Kasumi-1 (cell line): ENCODE measurements around the gene MTLN.
"Not testable (repeated sequence)": the region's sequence is repeated elsewhere in the genome, so short reads cannot be mapped to it uniquely, and the experiment has no call there.

ENCODE experiments used
- DNase-seq, 2 experiments: peaks; one replicate each; lab custom pipeline; 2025; lab: John Stamatoyannopoulos, UW

Gene MTLN, protein sequence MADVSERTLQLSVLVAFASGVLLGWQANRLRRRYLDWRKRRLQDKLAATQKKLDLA

GRCh38 chr2:110211938-110212858 is at the start of gene MTLN:
Gene MTLN (minus strand): TSS chr2:110212547. CDS start chr2:110212525, 22 bp downstream.
- peak; percentile 54 to 67 for DNase-seq

DNA sequence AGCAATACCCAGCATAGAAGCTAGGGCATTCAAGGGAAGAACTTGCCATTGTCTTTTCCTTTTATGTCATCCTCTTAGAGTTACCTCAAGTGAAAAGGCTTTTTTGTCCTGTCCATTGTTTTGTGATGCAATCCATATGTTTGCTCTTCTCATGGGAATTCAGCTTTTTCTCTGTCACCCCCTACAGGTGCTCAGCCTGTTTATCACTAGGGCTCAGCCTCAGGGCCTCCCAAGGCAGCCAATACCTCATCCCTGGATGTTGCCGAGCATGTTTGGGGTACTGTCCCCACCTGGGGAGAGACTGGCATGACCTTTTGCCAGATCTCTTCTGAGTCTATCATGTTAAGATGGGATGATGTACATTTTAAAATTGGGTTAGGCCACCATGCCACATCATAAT is 49.6 kb upstream of the MTLN start:
- not testable (repeated sequence) for DNase-seq

DNA sequence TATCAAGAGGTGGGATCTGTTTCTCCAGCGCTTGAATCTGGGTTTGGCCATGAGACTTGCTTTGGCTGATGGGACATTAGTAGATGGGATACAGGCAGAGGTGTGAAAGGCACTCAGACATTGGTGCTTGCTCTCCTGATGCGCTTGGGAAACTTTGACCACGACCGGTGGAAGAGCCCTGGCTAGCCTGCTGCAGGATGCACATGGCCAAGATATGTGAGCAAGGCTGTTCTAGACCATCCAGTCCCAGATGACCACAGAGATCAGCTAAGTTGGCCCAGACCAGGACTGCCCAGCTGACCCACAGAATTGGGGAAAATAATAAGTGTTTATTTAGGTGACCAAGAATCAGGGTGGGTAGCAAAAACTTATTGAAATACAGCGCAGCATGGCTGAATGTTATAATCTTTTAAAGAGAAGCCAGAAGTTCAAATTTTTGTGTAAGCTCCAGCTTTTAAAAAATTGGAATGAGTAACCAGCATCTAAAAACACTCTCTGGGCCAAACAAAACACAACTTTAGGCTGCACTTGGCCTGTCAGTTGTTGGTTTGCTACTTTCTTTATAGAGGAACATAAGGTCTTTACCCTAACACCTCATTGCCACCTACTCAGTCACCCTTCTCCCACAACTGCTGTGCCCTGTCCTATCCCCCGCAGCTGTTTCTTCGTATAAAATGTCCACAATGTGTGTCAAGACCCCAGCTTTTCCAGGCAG is 35.9 kb upstream of the MTLN start:
- DNase-seq: not testable (repeated sequence)

GRCh38 chr2:110245488-110246435 is 33.4 kb upstream of the MTLN start:
- not testable (repeated sequence) for DNase-seq

DNA sequence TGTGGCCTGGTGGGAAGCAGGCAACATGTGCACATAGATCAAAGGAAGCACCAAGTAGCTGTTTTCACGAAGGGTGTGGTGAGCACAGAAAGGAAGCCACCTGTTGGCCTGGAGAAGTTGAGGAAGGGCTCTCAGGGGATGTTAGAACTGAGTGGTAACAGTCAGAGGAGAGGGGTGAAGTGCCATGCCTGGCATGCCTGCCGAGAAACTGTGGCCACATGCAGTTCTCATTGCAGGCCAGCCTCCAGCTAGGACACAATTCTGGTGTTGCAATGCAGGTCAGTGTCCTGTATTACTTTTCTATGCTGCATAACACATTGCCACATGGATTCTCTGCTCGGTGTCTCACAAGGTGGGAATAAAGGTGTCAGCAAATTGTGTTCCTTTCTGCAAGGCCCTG is 30.9 kb upstream of the MTLN start:
- not testable (repeated sequence) for DNase-seq

- DNase-seq: not testable (repeated sequence)
These were observed 22.2 kb upstream of the MTLN start for GRCh38 chr2:110234514-110234913.

DNA sequence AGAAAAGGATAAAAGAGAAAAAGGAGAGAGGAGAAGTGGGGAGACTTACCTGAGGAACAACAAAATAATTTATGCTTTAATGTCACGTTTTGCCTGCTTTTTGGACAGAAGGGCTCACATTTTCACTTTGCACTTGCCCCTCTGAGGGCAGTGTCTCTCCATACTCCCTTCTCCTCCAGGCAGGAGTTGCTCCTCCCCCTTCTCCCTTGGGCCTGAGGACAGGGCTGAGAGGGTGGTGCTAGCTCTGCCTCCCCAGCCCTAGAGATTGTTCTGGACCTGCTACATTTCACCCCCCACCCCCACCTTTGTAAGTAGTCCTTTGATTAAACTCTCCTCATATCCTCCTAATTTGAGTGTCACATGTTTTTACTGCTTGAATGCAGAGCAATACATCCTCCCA is 17.5 kb upstream of the MTLN start:
- not testable (repeated sequence) for DNase-seq

- DNase-seq: not testable (repeated sequence)
These were observed 10.3 kb upstream of the MTLN start for GRCh38 chr2:110222626-110223025.

GRCh38 chr2:110221938-110222337 is 9.6 kb upstream of the MTLN start:
- DNase-seq: no peak

DNA sequence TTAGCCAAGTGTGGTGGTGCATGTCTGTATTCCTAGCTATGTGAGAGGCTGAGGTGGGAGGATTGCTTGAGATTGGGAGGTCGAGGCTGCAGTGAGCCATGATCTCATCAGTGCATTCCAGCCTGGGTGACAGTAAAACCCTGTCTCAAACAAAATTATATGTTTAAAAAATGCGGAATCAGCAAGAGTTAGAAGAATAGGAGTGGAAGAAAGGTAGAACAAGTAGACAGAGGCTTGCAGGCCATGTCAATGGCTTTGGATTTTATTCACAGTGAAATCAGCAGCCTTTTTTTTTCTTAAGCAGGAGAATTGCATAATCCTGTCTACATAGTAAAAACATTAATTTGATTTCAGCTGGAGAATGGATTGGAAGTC is 7.8 kb upstream of the MTLN start:
- no peak for DNase-seq

- no peak for DNase-seq
These were observed 7.3 kb upstream of the MTLN start for GRCh38 chr2:110219496-110220189.

DNA sequence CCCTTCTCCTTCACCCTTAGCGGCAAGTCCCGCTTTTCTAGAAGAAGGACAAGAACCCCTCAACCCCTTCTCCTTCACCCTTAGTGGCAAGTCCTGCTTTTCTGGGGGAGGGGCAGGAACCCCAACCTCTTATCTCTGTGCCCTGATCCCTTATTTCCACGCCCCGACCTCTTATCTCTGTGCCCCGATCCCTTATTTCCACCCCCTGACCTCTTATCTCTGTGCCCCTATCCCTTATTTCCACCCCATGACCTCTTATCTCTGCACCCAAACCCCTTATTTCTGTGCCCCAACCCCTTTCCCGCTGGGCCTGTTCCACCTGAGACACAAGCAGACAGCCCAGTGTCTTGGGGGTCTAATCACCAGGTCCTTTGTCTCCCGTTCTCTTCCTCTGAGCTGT is 6.5 kb upstream of the MTLN start:
- not testable (repeated sequence) for DNase-seq

- no peak for DNase-seq
These were observed 4.5 kb upstream of the MTLN start for GRCh38 chr2:110216803-110217202.

- DNase-seq: no peak
These were observed 3.9 kb upstream of the MTLN start for GRCh38 chr2:110216199-110216598.

DNA sequence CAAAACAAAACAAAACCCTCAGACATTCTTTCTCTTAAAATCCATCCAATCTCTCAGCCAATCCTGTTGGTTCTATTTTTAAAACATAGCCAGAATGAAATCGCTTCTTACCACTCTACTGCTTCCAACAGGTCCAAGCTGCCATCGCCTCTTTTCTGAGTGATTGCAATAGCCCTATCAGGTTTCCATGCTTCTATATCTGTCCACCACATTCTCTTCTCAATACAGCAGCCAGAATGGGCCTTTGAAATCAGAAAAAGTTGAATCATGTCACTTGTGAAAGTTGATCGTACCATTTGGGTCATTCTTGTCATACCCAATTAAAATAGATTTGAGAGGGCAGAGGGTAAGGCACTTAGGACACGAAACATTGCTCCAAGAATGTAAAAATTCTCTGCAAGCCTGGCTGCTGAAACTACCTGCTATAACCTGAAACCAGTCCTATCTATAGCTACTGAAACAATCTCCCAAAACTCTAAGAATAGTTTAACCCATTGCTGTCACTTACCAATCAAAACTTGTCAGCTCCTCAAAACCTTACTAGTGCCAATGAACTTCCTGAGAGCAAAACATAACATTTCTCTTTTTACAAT is 3.3 kb upstream of the MTLN start:
- DNase-seq: no peak

DNA sequence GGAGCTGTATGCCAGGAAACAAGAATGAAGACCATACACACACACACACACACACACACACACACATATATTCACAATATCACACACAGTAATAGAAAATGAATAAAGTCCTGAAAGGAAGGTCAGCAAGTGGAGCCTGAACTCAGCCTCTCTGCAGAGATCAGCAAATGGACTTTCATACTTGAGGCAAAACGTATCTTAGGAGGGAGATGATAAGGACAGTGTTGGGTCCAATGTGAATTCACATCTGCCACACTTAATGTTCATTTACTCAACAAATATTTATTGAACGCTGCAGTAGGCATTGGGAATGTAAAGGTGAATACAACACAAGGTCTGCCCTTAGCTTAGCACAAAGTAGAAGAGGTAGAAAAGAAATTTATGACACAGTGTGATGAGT is 2.7 kb upstream of the MTLN start:
- no peak for DNase-seq

GRCh38 chr2:110213522-110213921 is 1.2 kb upstream of the MTLN start:
- DNase-seq: not testable (repeated sequence)

DNA sequence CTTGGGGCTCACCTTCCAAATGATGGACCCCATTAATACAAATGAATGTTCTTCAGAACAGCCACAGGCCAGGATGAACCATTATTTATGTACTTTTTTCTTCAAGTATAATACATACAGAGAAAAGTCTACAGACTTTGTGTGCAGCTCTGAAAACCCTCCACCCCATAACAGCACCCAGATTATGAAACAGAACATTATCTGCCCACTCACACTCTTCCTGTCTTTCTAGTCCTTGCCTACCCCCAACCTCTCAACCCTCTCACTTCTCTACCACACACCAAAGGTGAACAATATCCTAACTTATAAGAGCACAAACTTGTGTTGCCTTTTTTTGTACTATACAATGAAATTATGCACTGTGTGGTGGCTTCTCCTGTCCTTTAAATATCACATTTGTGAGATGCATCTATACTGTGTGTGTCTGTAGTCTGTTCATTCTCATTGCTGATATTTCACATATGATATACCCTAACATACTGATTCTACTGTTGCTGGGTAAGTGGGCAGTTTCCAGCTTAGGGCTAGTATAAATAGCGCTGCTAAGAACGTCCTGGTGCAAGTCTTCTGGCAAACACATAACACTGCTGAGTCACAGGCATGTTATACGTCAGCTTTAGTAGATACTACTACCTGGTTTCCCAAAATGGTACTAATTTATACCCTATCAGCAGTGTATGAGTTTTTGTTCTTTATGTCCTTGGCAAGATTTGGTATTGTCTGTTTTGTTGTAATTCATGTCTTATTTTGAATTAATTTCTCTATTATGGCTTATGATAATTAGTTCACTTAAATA is 6.5 kb downstream of the MTLN start:
- DNase-seq: no peak

DNA sequence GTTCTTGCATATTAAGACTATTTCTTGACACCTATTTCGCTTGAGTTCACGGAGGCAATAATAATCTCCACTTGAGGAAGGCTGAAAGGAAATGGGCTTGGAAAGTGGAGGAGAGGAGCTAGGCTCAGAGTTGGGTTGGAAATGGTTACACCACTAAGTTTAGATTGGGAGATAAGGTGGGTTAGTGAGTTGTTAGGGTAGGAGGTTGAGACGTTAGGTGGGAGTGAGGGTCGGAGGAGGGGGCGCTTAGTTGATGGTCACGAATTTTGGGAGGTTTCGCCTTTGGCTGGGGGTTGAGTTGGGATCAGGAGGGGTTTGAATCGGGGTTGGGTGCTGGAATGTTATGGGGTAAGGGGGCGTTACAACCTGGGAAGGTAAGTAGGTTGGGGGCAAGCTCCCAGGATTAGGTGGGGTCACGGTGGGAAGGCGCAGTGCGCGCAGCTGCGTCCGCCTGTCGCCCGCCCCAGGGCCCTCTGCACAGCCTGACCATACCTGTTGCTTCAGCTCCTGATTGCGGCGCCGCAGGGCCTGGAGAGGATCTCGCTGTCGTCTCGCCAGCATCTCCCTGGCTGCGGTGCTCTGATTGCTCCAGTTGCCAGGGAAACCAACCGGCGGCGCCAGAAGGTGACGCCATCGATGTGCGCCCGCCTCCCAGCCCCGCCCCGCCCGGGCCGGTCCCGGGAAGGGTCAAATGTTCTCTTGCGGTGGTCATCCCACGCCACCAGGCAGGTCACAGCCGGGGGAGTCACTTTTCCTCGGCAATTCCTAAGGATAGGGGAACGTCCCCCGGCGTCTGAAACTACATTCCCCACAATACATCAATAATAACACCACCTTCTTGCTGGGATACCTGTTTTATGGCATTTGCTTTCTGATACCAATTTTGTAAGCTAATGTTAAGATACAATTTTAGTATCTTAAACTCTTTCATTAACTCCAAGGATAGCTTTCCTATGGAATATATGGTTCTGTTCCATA is 7.7 kb downstream of the MTLN start, which contains the start of gene NPHP1:
NPHP1 (minus strand) TSS at position 606 of the 978 bp plus-strand sequence; CDS start at position 561, 45 bp downstream.
- peak; percentile 45 to 55 for DNase-seq
